K562 treated with DMSO at 1 percent for 12 hours (cell line): Measurements from ENCODE around the gene CACNA2D2. TPM values are rescaled to one million over a fixed set of nuclear protein-coding genes. Genes with fewer than 3 reads are reported as not detected.

ENCODE experiments used
- total RNA-seq: library from RNA; unstranded; fragments of 300-600 nt; gene quantifications from 2 replicates; pipeline ENCODE4 v1.2.3, GENCODE V29; 2022; ENCODE audit not compliant: insufficient read depth

Gene CACNA2D2
- 0.38 TPM in 1 of 2 replicates, not detected in the other for total RNA-seq

GRCh38 chr3:50503504-50504342 lies at the start of gene CACNA2D2:
CACNA2D2 (minus strand) TSS chr3:50503634; CDS start chr3:50503423, 211 bp downstream.

GRCh38 chr3:50358911-50359759 lies 144.3 kb downstream of the CACNA2D2 start, which contains the start of gene TMEM115:
TMEM115 (minus strand) TSS chr3:50359521; CDS start chr3:50359063, 458 bp downstream.

DNA sequence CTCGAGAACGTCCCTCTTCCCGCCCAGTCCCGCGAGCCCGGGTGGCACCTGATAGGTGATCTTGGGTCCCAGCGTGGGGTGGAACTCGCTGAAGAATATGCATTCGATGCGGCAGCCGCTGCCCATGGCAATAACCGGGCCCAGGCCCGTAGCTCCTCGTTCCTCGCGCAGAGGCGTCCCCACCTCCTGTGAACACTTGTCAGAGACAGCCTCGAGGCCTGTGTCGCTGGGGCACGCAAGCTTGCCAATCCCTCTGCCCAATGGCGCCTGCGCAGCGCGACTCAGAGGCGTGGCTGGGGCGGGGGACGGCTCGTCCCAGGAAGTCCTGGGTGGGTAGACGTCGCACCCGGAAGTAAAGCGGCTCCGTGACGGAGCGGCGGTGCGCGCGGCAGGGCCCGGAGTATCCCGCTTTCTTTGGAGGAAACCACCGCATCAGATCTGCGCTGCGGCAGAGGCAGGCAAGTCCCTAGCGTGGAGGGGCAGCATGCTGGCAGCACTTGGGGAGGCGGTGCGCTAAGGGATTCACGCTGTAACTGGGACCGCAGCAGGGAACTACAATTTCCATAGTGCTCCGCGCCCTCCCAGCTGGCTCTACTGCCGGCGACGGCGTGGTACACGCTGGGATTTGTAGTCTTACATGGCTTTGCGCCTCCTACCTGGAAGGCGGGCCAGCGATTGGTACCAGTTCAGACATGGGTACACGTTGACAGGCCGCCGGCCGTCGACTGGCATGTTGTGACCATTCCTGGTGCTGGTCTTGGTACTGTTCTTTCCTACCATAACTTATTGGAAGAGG lies 152.7 kb downstream of the CACNA2D2 start, which contains the start of the genes CYB561D2 and NPRL2:
TSS of gene CYB561D2 (plus strand) at position 336 of the 796 bp plus-strand sequence. CDS start 572 bp downstream, outside the sequence.
TSS of gene NPRL2 (minus strand) at position 249 of the 796 bp plus-strand sequence. CDS start at position 126, 123 bp downstream.

DNA sequence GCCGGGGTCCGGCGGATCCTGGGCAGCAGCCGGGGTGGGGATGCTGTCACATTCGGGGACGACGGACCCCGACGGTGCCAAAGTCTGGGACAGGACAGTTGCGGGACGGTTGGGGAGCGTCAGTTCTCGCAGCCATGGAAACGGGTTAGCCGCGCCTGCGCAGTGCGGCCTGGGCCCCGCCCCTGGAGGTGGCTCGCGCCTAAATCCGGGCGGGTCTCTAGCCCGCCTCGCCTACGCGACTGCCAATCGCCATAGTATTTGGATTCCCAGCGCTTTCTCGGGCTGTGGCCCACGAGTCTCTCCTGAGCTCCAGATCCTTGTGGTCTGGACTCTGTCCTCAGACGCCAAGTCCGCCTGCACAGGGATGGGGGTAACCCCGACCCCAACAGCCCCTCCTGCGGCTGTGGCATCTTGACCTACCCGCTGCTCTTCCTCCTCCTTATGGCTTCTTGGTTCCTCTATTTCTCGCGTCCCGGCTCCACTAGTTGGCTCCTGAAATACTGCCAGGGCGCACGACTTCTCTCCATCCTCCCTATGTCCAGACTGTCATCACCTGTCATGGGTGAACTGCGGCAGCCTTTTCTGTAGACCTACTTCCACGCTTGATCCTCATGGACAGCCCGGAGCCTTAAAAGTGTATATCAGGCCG lies 157.7 kb downstream of the CACNA2D2 start, which contains the start of gene ZMYND10:
TSS of gene ZMYND10 (minus strand) at position 147 of the 649 bp plus-strand sequence. CDS start 153 bp downstream, outside the sequence.

GRCh38 chr3:50340448-50341329 lies 162.7 kb downstream of the CACNA2D2 start, which contains the start of gene RASSF1:
RASSF1 (minus strand) TSS chr3:50340836; CDS start chr3:50340805, 31 bp downstream.

DNA sequence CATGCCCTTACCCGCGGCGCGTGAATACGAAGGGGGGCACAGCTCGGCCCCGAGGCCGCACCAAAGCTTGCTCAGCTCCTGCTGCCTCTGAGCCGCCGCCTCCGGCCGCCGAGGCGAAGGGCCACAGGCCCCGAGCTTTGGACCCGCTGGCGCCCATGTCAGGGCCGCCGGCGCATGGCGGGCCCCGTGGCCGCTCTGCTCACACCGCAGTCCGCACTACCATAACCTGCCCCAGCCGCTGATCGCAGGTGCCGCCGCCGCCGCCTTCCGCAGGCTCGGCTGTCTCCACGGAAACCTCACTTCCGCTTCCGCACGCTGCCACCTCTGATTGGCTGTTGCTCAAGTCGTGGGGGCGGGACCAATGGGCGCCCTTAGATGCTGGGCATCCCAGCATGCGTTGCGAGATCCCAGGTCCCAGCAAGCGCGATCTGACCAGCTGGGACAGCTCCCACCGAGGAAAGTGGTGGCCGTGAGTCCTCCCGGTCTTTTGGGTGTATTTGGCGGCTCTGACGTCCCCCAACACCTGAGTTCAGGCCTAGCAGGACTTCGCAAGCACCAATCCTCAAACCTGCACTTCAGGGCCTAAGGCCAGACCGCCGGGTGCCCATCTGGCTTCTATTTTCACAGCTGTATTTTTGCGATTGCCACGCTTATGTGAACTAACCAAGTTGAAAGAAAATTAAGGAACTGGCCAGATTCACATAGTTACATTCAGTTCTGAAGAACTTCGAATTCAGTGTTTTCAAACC lies 175.3 kb downstream of the CACNA2D2 start, which contains the start of gene TUSC2:
TSS of gene TUSC2 (minus strand) at position 281 of the 749 bp plus-strand sequence. CDS start at position 157, 124 bp downstream.

DNA sequence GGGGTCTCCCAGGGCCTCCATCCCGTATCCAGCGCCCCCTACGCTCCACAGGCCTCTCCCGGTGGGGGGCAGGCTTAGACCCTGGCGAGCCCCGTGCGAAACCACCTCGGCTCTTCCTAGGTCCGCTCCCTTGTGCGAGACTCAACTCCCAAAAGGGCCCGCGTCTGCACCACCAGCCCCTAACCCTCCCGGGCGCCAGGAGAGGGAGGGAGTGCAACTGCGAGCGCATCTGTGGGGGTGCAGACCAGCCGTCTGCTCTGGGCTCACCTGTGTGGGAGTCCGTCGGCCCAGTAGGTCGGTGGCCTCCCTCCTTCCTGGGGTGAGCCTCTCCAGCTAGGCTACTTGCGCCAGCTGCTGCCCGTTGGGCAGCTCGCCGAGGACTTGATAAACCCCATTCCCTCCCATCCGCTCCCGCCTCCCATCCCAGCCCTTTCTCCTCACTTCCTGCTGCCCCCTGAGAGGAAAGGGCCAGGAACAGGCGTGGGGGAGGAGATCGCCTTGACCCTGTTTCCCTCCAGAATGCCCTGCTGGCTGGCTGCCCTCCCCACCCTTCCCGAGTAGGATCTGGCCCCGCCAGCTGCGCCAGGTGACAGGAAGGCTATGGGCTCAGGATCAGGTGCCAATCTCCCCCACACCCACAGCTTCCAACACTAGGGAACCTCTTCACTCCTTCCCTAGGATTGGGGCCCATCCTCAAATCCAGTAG lies 180.9 kb downstream of the CACNA2D2 start, which contains the start of gene HYAL2:
TSS of gene HYAL2 (minus strand) at position 360 of the 706 bp plus-strand sequence. CDS start 2,256 bp downstream, outside the sequence.

Other genes starting within 250 kb of the CACNA2D2 start
- 4.2 and 4.3 TPM in 2 replicates for gene SEMA3B, start 234.5 kb downstream of the CACNA2D2 start, total RNA-seq
- not detected in 2 replicates for gene LSMEM2, start 224.5 kb downstream of the CACNA2D2 start, total RNA-seq
- gene IFRD2, start 211.2 kb downstream of the CACNA2D2 start, total RNA-seq, result 24.4 and 25.2 TPM in 2 replicates
- gene HYAL3, start 204.2 kb downstream of the CACNA2D2 start, total RNA-seq, result 5.7 and 8.2 TPM in 2 replicates
- 11.4 and 12.5 TPM in 2 replicates for gene NAA80, start 204.2 kb downstream of the CACNA2D2 start, total RNA-seq
- 1.4 and 3.0 TPM in 2 replicates for gene HYAL1, start 200.1 kb downstream of the CACNA2D2 start, total RNA-seq
- gene HYAL2, start 180.9 kb downstream of the CACNA2D2 start, total RNA-seq, result 13.7 and 15.2 TPM in 2 replicates
- gene TUSC2, start 175.4 kb downstream of the CACNA2D2 start, total RNA-seq, result 37.5 and 40.3 TPM in 2 replicates
- gene RASSF1, start 162.8 kb downstream of the CACNA2D2 start, total RNA-seq, result 44.3 and 50.8 TPM in 2 replicates
- 0.44 and 1.7 TPM in 2 replicates for gene ZMYND10, start 157.9 kb downstream of the CACNA2D2 start, total RNA-seq
- gene NPRL2, start 152.9 kb downstream of the CACNA2D2 start, total RNA-seq, result 22.0 and 25.3 TPM in 2 replicates
- 11.0 and 11.3 TPM in 2 replicates for gene CYB561D2, start 152.8 kb downstream of the CACNA2D2 start, total RNA-seq
- 30.7 and 35.7 TPM in 2 replicates for gene TMEM115, start 144.1 kb downstream of the CACNA2D2 start, total RNA-seq
- gene C3orf18, start 64.1 kb upstream of the CACNA2D2 start, total RNA-seq, result 2.4 and 3.0 TPM in 2 replicates
- 12.7 and 13.1 TPM in 2 replicates for gene HEMK1, start 65.9 kb upstream of the CACNA2D2 start, total RNA-seq
- gene CISH, start 108.1 kb upstream of the CACNA2D2 start, total RNA-seq, result 108 and 162 TPM in 2 replicates
- 29.8 and 38.0 TPM in 2 replicates for gene MAPKAPK3, start 113.5 kb upstream of the CACNA2D2 start, total RNA-seq
- 0.16 TPM in 1 of 2 replicates, not detected in the other for gene DOCK3, start 171.3 kb upstream of the CACNA2D2 start, total RNA-seq